GF-D8 (cell line): ENCODE measurements around the gene ANKRD2.

Experiments used
- DNase-seq: peaks from one replicate; lab custom pipeline; 2025; lab: John Stamatoyannopoulos, UW

ANKRD2 gene

DNA sequence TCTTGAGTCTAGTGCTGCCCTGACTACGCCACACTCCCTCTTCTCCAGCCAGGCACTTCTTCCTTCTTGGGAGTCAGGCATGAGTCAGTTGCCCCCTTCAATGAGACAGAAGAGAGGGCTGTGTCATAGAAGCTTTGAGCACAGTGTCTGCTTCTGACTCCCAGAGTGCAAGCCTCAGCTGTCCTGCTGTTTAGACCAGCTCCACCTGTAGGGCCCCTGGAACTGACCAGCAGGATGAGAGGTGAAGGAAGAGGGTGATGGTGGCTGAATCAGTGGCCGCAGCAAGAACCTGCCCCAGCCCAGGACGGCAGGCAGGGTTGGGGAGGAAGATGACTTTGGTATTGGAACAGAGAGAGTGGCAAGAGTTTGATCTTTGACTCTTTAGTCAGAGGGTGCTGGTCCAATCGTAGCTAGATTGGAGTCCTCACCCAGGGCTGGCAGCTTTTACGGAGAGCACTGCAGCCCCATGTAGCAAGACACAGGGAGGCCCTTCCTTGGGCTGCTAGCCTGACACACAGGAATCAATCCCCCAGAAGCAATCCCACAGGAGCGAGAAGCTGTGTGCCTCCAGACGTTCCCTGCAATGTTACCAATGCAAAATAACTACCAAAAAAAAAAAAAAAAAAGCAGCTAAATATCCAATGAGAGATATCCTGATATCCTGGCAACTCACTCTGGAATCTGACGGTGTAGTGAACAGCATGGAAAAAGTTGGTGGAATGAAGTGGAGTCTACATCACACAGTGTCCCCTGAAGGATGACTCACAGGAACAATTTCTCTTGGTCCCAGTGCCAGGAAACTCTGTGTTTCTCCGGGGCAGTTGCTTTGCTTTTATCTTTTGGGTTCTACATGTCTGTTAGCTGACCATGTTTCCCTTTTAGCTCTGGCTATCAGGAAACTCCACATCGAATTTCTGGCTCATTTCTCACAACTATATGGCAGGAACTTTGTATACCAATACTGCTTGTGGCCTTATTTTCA, 23.8 kb downstream of the ANKRD2 start:
- no peak for DNase-seq

DNA sequence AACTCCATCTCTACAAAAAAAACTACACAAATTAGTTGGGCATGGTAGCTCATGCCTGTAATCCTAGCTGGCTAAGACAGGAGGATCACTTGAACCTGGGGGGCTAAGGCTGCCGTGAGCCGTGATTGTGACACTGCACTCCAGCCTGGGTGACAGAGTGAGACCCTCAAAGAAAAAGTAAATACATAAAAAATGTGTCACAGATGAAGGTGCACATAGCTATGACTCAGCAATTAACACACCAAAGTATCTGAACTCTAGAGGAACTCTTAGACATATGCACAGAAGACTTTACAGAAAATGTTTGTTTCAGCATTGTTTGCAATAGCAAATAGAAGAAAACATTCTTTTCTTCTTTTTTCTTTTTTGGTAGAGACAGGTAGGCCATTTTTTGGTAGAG, 25.2 kb downstream of the ANKRD2 start:
- no peak for DNase-seq

DNA sequence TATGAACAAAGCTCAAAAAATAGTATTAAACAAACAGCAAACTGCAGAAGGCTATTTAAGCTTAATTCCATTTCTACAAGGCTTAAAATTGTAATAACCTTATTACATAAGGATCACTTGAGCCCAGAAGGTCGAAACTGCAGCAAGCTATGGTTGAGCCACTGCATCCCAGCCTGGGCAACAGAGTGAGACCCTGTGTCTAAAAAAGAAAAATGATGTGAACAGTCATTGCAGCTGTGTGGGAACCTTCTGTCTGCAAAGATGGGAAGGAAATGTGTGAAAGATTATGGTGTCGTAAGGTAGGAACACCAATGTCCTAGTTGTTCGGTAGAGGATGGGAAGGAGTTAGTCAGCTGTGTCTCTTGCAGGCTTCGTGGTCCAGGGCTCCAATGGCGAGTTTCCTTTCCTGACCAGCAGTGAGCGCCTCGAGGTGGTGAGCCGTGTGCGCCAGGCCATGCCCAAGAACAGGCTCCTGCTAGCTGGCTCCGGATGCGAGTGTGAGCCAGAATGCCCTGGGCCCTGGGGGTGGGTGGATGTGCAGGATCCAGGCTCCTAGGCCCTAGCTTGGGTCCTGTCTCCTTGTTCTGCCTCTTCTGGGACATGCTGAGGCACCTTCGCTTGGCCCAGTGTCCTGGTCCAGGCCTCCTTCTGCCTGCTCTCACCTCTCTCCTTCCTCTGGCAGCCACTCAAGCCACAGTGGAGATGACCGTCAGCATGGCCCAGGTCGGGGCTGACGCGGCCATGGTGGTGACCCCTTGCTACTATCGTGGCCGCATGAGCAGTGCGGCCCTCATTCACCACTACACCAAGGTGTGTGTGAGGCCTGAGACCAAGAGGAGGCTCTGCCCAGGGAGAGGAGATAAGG, 26.1 kb downstream of the ANKRD2 start:
- DNase-seq = no peak

DNA sequence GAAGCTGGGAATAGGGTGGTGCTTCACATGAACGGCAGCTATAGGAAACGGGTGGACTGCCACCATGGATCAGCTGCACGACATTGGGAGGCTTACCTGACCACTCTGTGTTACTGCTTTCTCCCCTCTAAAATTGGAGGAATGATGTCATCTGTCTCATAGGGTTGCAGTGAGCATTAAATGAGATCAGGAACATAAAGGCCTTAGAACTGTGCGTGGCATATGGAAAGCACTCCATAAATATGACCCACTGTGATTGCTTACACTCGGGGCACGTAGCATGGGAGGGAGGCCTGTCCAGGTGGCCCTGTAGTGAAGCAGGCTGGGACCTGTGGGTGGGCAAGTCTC, 26.7 kb downstream of the ANKRD2 start:
- DNase-seq = no peak

DNA sequence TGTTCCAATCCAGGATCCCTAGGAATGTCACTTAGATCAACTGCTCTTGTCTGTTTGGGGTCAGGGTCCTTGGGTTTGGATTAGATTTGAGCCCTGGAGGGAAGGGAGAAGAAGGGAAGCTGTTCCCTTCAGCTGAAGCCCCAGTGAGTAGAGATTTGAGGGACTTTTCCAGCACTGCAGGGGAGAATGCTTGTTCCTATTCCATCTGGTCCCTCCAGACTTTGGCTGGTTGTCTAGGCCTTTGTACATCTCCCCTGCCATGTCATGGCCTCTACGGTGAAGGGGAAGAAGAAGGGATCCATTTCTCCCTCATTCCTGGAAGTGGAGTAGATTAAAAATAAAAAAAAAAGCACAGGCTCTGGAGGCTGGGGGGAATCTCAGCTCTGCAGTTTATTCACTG, 28.0 kb downstream of the ANKRD2 start:
- DNase-seq = no peak

DNA sequence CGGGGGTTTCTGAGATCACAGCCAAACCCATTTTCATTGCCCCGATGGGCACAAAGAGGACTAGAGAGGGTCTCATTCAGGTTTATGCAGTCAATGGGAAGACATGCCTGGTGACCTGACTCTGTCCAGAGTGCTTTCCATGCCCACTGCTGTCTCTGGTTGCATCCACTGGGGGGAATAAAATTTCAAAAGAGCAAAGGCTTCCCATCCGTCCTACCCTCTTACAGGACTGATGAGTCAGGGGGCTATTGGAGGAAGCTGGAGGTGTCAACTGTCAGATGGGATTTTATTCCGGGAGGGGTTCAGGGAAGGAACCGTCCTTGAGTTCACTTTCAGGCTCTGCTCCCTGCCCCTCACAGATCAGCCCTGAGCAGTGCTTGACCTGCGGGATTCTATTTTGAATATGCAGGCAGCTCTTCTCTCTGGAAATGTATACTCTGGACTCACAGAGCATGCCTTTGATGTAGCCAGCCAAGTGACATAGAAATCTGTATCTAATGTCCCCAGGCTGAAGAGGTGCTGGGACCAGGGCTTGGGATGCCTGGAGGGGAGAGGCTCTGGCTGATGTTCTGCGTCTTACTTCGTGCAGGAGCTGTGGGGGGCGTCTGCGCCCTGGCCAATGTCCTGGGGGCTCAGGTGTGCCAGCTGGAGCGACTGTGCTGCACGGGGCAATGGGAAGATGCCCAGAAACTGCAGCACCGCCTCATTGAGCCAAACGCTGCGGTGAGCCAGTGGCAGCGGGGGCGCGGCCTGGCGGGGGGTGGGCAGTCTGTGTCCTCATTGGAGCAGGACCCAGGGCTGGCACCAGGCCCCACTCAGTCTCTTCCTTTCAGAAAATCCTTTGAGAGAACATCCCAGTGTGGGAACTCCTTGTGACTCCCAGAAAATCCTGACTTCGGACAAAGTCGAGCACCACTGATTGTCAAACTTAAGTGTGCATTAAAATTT, 29.0 kb downstream of the ANKRD2 start:
- no peak for DNase-seq

DNA sequence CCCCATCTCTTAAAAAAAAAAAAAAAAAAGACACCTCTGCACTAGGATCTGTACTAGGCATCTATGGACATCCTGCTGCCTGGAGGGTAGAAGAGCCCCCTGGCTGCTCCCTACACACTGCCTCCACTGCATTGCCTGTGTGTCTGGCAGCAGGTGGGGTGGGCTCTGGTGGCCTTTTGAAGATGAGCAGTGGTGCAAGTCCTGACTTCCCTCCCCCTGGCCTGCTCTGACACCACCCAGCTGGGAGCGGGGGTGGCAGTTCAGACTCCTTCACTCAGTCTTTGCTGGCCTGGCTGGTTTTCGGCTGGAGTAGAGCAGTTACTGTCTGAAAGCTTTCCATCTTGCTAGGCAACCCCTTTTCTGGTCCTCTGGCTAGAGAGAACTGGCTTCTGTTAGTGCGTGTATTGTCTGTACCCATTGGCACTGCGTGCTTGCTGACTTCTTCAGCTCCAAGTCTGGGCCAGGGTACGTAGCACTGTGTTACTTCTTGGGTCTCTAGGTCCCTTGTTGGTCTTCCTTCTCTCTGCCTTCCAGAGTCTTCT, 34.6 kb downstream of the ANKRD2 start:
- DNase-seq = no peak

DNA sequence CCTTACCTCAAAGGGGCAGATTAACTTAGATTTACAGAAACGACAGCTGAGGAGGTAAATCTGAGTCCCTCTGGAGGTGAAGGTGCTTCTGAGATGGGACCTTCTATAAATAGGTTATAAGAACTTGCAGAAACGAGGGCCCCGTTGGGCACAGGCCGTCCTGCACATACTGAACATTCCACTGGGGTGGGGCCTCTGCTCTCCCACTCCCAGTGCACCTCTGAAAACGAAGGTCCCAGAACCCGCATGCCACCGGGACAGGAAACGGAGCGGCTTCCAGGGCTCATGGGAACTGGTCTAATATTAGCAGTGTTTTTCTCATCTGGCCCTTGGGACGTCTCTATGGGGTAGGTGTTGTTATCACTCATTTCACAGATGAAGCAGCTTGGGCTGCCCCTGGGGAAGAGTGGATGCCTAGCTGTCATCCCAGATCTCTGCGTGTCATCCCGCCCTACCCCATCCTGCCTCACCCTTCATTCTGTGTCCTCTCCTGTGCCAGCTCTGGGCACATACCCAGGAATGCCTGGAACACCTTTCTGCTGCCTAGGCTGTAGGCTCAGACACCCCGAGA, 36.5 kb downstream of the ANKRD2 start:
- DNase-seq = no peak

DNA sequence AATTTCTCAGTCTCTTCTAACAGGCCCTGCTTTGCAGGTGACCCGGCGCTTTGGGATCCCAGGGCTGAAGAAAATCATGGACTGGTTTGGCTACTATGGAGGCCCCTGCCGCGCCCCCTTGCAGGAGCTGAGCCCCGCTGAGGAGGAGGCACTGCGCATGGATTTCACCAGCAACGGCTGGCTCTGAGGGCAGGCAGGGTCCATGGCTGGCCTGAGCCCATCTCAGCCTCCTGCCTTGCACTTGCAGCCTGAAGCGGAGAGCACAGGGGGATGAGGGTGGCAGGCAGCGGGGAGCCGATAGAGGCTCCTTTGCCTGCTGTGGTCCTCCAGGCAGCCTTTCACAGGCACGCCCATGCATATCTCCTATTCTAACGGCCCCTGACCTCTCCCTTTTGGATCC, 38.9 kb downstream of the ANKRD2 start:
- DNase-seq = no peak

DNA sequence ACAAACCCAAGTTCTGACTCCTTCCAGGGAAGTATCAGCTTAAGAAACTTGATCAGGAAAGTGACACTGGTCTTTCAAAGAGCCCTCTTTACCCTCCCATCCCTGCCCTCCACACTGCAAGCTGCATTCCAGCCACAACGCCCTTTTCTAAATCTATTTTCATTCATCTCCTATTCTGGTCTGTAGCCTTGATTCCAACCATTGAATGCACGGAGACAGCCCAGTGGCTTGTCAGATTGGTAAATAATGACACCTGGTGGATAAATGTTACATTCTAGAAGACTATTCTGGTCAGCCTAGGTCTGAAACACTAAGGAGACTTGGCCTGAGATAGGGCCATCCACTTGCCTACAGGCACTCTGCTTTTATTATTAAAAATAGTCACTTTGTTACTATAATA, 39.8 kb downstream of the ANKRD2 start:
- no peak for DNase-seq

DNA sequence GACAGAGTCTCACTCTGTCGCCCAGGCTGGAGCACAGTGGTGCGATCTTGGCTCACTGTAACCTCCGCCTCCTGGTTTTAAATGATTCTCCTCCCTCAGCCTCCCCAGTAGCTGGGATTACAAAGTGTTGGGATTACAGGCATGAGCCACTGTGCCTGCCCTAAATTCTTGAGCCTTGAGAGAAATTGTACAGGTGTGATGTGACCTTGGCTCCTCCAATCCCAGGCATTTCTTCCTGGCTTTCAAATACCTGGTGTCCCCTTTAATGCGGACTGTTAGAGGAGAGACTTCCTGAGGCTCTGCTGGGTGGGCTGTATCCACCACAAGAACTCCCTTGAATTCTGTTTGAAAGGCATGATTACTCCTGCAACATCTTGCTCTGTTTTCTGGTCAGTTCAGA, 45.7 kb downstream of the ANKRD2 start:
- no peak for DNase-seq

DNA sequence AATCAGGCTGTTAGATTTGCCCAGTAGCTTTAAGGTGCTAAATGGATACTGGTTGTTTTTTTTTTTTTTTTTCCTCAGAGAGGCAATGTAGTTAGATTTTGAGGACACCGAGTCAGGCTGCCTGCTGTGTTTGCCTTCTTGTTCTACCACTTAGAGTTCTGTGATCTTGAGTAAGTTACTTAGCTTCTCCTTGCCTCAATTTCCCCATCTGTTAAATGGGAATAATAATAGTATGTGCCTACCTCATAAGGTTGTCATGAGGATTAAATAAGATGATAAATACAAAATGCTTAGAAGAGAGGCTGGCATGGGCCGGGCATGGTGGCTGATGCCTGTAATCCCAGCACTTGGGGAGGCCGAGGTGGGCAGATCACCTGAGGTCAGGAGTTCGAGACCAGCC, 46.2 kb downstream of the ANKRD2 start:
- DNase-seq = no peak

DNA sequence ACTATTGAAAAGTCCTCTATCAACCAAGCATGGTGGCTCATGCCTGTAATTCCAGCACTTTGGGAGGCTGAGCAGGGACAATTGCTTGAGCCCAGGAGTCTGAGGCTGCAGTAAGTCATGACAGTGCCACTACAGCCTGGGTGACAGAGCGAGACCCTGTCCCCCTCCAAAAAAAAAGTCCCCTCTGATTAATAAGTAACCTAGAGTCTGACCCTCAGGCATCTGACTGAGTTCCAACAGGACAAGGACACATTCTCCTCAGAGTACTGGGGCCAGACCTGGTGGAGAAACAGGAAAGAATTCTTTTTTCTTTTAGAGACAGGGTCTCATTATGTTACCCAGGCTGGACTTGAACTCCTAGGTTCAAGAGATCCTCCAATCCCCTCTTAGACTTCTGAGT, 50.7 kb downstream of the ANKRD2 start:
- DNase-seq = no peak

DNA sequence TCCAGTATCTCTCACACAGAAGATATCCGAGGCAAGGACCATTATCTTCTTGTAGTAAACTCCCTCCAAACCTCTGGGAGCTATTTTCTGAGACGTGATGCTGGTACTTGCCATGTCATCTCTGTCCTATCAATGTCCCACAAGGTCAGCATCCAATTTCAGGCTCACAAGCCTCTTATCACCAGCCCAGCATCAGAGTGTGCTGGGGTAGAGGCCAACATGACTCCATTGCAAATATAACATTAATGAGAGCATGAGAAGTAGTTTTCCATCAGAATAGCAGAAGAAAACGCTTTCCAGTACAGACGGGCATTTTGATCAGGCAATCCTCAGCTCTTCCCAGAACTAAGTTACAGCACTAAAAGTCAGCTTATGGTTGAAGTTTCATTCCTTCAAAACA, 55.2 kb downstream of the ANKRD2 start:
- DNase-seq = no peak

DNA sequence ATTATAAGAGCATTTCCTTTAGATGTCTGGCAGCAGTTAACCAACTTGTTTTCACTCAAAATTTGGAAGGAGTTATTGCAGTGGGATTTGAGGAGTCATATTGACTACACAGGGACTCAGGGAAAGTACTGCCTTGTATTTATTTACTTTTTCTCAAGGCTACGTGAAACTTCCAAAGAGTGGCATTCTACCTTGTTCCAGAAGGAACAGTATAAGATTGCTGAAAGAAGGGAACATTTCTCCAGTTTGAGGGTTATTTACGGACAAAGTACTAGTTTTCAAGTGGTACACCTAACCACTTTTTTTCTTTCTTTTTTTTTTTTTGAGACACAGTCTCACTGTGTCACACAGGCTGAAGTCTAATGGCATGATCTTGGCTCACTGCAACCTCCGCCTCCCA, 55.6 kb downstream of the ANKRD2 start:
- no peak for DNase-seq

DNA sequence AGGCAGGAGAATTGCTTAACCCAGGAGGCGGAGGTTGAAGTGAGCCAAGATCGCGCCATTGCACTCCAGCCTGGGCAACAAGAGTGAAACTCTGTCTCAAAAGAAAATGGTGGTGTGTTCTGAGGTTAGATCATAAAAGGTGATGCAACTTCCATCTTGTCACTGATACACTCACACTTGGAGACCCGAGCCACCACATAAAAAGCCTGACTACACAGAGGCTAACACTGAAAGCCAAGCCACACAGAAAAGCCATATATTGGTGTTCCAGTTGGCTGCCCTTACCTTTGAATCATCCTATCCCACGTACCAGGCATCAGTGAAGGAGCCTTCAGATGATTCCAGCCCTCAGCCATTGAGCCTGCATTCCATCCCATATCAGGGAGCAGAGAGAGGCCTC, 56.7 kb downstream of the ANKRD2 start:
- DNase-seq = peak; percentile 3

DNA sequence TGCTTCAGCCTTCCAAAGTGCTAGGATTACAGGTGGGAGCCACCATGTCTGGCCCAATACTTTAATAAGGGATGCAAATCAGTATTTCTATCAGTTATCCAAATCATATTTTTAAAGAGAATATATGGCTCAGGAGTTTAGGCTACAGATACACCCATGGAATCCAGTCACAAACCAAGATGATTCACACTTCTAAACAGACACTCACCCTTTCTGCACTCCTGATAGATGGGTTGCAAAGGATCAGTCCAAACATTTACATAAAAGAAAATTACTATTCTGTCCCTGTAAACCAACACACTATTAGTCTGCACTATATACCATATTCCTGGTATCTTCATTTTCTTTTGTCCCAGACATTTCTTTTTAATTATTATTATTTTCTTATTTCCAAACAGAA, 58.5 kb downstream of the ANKRD2 start:
- no peak for DNase-seq

DNA sequence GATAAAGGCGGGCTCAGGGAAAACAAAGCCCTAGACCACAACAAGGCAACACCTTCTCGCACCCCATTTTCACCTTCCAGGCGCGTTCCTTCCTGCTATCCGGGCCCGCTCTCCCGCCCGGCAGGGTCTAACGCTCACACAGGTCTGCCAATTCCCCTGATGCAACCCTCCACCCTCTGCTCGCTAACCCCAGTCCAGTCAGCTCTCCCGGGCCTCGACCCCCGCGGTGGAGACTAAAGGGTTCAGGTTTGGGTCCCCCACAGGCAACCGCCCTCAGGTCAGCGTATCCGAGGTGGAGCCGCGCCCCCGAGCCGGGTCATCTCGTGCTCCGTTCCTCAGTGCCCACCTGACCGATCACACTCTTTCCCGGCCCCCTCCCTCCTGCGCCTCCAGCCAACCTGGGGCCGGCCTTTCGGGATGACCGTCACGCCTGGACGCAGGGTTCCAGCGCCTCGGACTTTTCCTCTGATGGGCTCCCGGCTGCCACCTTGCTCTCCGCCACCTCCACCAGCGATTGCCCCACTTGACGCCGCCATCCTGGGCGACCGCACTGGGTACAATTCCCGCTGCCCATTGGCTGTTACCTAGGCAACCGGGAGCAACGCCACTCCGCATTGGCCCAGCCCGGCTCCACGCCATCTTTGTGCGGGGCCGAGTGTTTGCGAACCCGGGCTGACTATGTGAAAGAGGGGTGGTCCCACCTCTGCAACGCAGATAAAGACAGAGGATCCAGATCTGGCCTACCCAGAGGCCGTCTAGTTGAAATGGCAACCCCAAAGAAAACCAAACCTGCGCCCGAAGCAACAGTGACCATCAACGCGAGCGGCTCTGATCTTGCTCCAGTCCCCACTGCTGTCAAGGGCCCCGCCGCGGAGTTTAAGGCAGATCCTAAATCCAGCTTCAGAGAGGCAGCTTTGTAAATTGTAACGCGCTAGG, 60.6 kb downstream of the ANKRD2 start, which contains the start of gene MORN4:
TSS of gene MORN4 (minus strand) at position 552 of the 936 bp plus-strand sequence. CDS start 13,847 bp downstream, outside the sequence.
- no peak for DNase-seq
